ENCODE measurements around the gene BIRC2.

The BIRC2 gene

DNA sequence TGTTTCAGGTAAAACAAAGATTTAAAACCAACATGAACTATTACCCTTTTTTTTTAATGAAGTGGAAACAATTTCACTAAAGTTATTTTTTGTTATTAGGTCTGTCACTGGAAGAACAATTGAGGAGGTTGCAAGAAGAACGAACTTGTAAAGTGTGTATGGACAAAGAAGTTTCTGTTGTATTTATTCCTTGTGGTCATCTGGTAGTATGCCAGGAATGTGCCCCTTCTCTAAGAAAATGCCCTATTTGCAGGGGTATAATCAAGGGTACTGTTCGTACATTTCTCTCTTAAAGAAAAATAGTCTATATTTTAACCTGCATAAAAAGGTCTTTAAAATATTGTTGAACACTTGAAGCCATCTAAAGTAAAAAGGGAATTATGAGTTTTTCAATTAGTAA, 30.9 kb downstream of the BIRC2 start:
- FAIRE-seq: no peak

GRCh38 chr11:102378818-102379217, 31.8 kb downstream of the BIRC2 start:
- no peak for FAIRE-seq

GRCh38 chr11:102382384-102382783, 35.4 kb downstream of the BIRC2 start:
- no peak for FAIRE-seq

DNA sequence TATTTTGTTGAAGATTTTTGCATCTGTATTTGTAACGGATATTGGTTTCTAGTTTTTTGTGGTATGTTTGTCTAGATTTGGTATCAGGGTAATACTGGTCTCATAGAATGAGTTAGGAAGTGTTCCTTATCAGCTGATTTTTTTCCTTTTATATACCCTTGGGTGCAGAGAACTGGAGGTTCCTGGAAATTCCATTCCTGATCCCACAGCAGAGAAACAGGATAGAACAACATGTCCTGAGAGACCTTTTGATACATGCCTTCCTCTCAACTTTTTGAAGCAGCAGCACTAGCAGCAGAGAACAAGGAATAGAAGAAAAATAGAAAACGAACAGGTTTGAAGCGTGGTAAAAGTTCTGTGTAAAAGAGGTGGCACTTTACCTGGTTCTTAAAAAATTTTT, 36.8 kb downstream of the BIRC2 start:
- no peak for FAIRE-seq

DNA sequence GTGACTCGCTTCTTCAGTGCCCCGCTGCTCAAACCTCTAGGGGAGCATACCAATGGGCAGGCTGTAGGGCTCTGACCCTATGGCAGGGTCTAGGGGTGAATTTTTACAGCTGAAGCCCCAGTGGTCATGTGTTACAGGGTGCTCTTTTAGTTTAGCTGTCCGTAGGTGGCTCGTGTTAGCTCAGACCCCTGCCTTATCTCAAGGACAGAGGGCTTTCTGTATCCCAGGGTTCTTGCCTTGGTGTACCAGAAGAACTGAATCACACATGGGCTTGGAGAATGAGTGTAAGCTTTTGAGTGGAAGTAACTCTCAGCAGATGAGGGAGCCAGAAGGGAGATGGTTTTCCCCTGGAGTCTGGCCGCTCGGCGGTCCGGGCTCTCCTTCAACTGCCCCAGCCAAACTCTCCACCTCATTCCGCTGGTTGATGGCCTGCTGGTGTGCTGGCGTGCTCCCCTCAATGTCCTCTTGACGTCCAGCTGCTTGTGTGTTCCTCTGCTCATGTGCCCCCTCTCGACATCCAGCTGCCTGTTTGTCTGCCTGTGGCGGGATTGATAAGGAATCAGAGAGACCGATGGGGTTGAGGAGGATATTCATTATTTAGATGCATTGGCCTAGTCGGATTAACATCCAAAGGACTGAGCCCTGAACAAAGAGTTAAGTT, 37.5 kb downstream of the BIRC2 start:
- no peak for FAIRE-seq

GRCh38 chr11:102385085-102386007, 38.3 kb downstream of the BIRC2 start:
- no peak for FAIRE-seq

DNA sequence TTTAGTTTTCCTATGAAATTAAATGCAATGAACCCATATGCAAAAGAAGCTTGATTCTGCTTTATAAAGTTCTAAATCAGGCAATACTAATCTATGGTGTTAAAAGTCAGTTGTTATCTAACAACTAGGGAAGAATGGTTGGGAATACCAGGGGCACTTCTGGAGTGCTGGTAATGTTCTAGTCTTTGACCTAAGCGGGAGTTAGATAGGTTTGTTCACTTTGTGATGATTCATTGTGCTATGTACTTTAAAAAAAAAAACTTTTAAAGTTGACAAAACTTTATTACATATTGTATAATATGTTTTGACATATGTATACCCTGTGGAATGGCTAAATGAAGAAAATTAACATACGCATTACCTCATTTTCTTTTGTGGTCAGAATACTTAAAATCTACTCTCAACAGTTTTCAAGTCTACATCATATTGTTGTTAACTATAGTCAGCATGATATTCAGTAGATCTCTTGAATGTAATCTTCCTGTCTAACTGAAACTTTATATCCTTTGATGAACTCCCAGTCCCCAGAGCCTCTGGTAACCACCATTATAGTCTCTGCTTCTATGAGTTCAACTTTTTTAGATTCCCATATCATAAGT, 39.2 kb downstream of the BIRC2 start:
- peak; percentile 11 for FAIRE-seq

DNA sequence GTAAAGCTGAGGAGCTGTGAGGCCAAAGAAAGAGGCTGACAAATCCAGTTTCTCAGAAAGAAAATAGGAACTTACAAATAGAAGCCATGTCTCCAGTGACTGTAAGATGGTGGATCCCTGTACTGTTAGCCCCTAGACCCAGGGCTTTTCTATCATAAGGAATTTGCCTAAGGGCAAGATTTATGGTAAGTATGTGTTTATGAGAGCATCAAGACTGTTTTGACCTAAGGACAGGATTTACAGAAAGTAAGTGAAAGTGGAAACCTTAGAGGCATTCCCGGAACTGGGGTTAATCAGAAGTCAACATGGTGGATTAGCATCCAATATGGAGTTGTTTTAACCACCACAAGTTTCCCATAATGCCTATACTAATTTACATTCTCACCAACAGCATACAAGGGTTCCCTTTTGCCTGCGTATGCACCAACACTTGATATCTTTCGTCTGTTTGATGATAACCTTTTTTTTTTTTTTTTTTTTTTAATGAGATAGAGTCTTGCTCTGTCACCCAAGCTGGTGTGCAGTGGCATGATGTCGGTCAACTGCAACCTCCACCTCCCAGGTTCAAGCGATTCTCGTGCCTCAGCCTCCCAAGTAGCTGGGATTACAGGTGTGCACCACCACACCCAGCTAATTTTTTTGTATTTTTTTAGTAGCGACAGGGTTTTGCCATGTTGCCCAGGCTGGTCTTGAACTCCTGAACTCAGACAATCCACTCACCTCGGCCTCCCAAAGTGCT, 40.2 kb downstream of the BIRC2 start:
- FAIRE-seq: no peak

DNA sequence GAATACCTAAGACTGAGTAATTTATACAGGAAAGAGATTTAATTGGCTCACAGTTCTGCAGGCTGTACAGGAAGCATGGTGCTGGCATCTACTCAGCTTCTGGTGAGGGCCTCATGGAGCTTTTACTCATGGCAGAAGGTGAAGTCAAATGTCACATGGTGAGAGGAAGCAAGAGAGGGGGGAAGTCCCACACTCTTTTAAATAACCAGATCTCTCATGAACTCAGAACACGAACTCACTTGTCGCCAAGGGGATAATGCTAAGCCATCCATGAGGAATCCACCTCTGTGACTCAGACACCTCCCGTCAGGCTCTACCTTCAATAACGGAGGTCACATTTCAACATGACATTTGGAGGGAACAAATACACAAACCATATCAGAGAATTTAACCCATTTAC, 42.2 kb downstream of the BIRC2 start:
- no peak for FAIRE-seq

DNA sequence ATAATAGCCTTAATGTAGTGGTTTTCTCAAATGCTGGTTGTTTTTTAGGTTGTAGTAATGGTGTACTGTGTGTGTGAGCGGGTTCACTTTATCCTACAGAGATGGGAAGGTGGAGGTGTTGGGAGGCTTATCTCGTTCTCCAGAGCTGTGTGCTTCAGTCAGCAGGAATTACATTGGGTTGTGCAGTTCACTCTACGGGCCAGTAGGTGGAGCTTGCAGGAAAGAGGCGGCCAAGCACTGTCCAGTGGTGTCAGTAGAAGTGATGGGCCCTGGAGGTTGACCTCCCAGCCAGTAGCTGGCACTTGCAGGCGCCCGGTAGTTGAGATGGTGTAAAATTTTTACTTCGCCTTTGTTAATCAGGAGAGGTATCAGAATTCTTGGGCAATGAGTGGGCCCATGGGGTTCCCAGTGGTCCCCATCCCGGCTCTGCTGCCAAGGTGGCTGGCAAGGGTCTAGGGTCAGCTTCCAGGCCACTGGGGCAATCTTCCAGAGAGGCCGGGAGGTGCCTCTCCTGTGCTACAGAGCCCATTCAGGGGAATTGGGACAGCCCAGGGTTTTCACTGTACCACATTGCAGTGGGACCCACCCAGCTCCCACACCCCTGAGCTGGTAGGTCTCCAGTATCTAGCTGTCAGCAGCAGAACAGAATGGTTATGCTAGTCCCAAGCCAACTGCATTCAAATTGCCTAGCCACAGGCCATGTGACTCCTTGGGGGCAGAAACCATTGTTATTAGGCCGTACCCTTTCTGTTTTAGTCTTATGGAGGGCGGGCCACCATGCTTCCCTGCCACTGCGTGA, 43.9 kb downstream of the BIRC2 start:
- FAIRE-seq: peak; percentile 46

- no peak for FAIRE-seq
These were observed 44.7 kb downstream of the BIRC2 start for GRCh38 chr11:102391549-102392237.

DNA sequence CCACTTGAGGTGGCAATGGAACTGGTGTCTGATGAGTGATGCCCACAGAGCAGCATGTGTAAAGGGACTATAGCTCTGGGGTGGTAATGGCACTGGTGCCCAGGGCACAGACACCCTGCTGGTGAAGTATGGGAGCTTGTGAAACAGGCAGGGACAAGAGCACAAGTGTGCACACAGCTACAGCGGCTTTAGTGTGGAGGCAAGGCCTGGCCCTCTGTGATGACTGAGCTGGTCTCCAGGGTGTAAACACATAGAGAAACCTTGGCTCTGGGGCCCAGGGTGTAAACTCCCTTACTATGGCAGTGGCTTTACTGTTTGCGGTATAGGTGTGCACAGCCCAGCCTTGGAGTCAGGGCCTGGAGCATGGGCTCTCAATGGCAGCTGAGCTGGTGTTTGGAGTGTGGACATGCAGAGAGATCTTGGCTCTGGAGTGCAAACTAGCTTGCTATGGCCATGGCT, 46.3 kb downstream of the BIRC2 start:
- no peak for FAIRE-seq

- FAIRE-seq: no peak
These were observed 48.8 kb downstream of the BIRC2 start for GRCh38 chr11:102395720-102396393.

DNA sequence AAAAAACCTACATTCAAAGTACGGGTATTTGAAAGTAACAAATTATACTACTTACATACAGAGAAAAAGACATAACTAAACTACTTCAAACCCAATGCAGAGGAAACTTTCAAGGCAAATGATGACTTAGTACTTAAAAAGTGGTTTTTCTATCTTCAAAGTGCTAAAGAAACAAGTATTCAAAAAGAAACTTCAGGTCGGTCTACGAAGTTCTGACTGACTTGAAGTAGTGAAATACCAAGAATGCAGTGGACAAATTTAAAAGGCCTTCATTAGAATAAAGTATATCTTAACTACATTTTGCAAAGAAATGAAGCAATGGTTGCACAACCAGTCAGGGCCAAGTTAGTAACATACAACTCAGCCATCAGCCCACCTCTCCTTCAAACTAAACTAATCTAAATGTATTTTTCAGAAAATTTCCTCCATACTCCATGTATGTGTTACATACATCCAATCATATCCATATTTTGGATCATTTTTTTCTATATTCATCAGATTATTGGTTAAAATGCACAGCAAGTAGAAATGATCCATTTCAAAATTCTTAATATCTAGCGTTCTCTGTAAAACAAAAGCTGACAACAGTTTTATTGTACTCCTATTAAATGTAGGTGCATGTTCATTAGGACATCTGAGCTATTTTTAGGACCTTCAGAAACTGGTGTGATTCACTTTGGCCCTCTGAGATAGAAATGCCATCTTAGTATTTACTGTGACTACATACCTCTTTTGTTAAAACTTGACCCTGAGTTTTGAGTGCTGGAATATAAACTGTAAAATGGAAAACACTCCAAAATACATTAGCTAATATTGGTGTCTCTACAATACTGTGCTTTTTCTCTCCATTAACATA, 49.9 kb downstream of the BIRC2 start:
- FAIRE-seq: no peak

- no peak for FAIRE-seq
These were observed 51.3 kb downstream of the BIRC2 start for GRCh38 chr11:102398297-102398696.

- FAIRE-seq: no peak
These were observed 52.2 kb downstream of the BIRC2 start for GRCh38 chr11:102399189-102399588.

- FAIRE-seq: no peak
These were observed 53.6 kb downstream of the BIRC2 start for GRCh38 chr11:102400603-102401002.

GRCh38 chr11:102401905-102402304, 54.9 kb downstream of the BIRC2 start:
- FAIRE-seq: no peak

DNA sequence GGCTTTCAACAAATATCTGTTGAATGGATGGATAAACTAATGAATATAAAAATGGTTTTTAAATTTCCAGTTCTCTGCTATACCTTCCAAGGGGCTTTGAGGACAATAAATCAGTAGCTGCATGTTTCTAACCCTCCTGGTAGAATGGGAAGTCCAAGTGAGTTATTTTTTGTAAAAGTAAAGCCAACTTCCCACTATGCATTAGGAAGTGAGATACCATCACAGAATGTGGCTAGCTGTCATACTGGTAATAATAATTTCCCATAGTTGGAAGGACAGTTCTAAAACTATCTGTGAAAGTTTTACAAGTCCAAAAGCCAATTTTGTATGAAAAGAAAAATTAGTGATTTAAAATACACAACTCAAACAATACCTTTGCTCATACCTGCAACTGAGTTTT, 55.5 kb downstream of the BIRC2 start:
- no peak for FAIRE-seq

GRCh38 chr11:102405501-102405900, 58.5 kb downstream of the BIRC2 start:
- no peak for FAIRE-seq
